GM18517 (cell line): ENCODE data around the gene APC2.
"Not testable (repeated sequence)": the region's sequence is repeated elsewhere in the genome, so short reads cannot be mapped to it uniquely, and the experiment has no call there.

ENCODE experiments used
- ATAC-seq: cut with Tn5 transposase; IDR thresholded peaks from one replicate; pipeline ENCODE4 v1.9.1; 2021; ENCODE audit warnings: mild to moderate bottlenecking, moderate library complexity; ENCODE audit not compliant: unreplicated experiment

Gene APC2

DNA sequence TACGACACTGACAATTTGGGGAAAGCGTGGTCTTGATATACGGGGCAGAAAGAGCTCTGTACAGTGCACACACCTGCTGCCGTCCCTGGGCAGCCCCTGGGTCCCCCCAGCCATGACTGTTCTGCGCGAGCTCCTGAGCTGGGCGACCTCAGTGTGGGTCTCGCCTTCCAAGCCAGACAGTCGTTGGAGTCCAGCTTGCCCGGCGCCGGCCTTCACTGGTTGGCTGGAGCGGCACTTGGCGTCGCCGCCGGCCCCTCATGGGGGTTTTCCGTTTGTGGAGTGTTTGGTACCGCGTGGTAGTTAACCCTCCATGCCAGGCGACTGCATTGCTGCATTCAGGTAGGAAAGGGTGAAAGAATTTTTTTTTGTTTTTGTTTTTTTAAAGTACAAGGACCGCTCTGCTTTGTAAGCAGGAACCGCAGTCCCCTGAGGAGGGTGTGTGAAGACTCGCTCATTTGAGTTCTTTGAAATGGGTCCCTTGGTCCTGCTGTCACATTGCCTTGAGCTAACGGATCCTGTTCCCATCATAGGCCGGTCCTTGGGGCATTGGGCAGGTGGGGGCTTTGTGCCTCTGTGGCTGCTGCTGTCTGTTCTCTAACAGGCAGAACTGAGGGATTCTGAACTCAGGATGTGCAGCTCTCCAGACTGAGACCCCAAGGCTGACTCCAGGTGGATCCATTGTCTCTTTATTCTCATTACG, 22.6 kb upstream of the APC2 start:
- ATAC-seq, result no peak

DNA sequence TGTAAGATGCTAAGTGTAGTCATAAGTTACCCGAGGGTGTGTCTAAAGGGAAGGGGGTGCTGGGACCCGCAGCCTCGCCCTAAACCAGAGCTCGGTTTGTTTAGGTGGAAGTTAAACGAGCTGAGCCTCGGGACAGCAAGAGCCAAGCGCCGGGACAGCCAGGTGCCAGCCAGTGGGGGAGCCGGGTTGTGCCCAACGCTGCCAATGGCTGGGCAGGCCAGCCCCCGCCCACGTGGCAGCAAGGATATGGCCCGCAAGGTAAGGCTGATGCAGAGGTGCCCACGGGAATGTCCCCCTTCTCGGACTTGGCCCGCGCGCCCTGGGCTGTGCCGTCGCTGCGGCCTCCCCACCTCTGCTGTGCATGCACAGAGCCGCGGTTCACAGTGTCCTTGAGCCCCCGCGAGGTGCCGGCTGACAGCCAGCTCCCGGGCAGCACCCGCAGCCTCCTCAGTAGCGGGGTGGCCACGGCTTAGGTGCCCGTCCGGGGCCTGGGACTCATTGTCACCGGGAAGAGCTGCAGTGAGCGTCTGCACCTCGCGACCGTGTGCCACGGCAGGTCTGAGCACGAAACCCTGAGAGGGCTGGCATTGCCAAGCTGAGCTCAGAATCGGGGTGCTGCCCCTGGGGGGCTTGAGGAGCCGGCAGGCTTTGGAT, 21.1 kb upstream of the APC2 start:
- ATAC-seq, result no peak

DNA sequence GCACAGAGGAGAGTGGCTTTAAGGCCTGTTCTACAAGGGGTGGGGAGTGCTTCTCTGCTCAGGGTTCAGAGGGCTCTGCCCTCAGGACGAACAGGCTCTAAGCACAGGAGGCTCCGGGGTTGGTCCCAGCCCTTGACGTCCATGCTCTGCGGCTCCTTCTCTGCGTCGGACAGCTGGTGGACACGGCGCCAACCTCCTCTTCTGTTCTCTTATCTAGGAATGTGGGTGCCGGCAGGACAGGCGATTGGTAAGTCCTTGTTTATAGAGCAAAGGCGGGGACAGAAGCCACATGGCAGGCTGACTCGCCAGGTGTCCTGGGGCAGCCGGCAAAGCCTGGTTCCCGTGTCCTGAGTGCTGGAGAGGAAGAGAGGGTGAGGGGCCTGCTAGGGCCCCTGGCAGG, 20.2 kb upstream of the APC2 start:
- ATAC-seq, result no peak

DNA sequence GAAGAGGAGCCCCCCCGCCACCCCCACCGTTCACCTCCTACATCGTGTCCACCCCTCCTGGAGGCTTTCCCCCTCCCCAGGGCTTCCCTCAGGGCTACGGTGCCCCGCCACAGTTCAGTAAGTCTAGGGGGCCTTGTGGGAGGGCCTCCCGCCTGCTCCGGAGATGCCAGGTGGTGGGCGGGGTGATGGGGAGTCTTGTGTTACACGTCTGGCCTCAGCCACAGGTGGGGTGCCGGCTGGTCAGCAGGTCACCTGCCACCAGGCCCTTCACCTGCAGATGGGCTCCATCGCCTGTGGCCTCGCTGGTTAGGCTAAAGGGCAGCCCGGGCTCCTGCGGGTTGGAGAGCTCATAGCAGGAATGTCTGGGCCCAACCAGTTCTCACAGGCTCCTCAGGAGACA, 19.7 kb upstream of the APC2 start:
- ATAC-seq, result no peak

DNA sequence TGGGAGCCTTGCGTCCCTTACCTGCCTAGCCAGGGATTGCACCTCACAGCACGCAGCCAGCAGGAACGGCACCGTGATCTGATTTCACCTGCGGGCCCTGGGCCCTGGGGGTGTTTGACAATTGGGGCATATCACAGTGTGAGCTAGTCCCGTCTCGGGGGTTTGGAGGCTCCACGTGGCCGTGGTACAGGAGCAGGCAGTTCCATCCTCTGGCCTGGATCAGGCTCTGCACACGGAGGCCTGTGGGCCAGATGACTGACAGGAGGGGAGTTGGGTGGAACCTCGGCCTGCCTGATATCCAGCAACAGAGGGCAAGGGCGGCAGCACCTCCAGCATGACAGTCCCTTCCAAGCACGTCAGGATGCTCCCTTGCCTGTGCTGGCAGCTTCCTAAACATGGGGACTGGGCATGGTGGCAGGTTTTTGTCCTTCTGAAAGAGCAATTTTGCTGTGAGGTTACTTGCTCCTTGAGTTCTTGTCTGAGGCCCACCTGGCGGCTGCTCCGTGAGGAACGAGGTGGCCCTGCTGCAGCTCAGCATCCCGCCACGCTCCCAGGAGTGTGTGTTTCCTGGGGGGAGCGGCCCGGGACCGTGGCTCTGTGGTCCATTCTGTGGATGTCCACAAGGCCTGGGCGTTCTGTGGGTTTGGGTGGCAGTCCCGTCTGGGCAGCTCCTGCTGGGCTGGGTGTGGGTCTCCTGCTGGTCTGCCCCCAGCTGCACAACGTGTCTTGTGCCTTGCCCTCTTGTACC, 18.0 kb upstream of the APC2 start:
- ATAC-seq, result no peak

DNA sequence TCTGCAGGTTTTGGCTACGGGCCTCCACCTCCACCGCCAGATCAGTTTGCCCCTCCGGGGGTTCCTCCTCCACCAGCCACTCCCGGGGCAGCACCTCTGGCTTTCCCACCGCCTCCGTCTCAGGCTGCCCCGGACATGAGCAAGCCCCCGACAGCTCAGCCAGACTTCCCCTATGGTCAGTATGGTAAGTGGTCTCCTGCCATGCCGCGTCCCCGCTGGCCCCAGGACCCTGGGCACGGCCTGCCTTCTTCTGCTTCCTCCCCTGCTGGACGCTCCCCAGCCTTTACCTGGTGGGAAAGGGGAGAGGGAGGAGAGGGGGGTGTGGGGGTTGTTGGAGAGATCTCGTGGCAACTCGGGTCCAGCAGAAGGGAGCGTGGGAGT, 17.4 kb upstream of the APC2 start:
- no peak for ATAC-seq

DNA sequence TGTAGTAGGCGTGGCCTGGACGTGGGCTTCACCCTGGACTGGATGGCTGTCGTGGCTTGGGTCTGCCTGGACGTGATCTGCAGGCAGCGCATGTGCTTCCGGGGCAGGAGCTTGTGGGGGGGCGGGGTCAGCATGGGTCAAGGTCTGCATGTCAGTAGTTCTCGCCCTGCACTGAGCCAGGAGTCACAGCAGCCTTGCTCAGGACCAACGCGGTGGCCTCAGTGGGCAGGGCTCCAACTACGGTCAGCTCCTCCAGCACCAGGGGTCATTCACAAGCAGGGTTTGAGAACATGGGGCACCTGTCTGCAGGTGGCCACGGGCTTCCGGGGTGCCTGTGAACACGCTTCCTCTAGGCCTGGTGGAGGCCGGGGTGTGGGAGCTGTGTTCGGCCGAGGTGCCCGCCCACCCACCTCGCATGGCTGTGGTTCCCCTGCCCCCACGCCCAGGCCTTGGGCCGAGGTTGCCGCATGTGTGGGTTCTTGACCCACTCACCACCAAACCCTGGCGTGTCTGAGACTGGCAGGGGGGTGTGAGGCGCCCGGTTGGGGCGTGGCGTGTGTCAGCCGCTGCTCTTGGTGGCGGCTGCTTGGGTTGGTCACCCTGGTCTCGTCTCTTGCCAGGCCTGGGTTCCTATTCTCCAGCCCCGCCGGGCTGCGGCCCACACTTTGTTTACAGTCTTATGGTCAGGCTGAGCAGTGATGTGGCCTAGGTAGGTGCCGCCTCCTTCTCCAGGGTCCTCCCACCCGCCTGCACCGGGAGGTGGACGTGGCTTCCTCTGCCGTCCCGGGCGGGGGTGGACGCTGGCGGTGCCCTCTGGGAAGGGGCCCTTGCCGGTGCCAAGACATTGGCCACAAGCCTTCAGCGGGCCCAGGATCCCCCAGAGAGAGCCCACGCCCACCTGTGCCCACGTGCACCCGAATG, 16.5 kb upstream of the APC2 start:
- ATAC-seq, result no peak

DNA sequence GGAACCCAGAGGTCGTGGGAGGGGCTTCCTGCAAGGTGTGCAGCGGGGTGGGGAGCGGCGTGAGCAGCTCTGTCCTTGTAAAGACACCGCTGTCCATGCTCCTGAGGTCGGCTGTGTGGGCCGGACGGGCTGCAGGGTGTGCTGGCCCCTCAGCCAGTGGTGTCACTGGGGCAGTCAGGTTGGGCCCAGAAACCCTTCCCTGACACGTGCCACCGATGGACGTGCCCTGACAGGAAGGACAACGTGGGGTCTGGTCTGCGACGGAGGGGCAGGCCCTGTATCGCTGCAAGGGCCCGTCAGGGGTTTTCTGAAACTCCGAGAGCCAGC, 15.9 kb upstream of the APC2 start:
- no peak for ATAC-seq

DNA sequence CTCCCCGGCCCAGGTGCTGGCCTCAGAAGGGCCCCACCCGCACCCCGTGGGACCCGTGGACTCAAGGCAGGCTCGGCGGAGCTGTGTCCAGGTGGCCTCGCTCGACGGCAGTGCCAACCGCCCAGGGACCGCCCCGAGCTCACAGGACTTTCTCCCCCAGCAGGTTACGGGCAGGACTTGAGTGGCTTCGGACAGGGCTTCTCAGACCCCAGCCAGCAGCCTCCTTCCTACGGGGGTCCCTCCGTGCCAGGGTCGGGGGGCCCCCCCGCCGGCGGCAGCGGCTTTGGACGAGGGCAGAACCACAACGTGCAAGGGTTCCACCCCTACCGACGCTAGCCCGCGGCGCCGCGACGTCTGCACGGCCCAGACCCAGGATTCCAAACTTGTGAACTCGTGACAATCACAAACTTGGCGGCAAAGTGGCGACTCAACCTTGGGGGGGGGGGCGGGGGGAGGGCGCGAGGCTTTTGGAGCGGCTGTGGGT, 15.3 kb upstream of the APC2 start:
- no peak for ATAC-seq

DNA sequence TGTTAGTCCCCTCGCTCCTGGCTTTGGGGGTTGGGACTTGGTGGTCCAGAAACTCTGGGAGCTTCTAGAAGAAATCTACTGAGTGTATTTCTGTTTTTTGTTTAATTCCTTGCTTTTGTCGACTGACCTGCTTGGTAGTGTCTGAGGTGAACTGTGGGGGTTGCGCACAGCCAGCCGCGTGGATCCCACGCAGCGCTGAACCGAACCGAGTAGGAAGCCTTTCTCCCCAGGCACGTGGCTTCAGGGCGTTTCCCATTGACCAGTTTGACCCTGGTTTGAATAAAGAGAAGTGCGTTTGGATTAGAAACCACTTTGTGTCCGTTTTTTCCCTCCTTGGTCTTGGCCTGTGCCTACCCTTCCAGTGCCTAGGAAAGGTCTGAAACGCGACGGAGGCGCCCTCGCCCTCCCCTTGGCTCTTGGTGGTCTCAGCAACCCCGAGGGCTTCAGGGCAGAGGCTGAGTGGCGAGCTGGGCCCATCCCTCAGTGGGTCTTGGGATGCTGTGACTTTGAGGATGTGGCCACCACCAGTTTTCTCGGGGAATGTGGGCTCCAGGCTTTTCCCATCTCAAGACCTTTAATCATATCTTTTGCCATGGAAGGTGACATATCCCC, 14.4 kb upstream of the APC2 start:
- no peak for ATAC-seq

DNA sequence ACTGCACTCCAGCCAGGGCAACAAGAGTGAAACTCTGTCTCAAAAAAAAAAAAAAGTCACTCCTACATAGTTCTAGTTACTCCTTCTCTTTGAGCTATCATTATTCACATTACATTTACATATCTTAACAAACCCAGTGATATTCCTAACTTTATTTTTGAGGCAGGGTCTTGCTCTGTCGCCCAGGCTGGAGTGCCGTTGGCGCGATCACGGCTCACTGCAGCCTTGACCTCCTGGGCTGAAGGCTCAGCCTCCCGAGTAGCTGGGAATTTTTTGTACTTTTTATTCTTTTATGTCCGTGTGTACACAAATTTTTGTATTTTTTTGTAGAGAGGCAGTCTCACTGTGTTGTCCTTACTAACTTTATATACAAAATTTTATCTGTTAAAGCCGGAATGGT, 12.3 kb upstream of the APC2 start:
- ATAC-seq, result peak; percentile 2

DNA sequence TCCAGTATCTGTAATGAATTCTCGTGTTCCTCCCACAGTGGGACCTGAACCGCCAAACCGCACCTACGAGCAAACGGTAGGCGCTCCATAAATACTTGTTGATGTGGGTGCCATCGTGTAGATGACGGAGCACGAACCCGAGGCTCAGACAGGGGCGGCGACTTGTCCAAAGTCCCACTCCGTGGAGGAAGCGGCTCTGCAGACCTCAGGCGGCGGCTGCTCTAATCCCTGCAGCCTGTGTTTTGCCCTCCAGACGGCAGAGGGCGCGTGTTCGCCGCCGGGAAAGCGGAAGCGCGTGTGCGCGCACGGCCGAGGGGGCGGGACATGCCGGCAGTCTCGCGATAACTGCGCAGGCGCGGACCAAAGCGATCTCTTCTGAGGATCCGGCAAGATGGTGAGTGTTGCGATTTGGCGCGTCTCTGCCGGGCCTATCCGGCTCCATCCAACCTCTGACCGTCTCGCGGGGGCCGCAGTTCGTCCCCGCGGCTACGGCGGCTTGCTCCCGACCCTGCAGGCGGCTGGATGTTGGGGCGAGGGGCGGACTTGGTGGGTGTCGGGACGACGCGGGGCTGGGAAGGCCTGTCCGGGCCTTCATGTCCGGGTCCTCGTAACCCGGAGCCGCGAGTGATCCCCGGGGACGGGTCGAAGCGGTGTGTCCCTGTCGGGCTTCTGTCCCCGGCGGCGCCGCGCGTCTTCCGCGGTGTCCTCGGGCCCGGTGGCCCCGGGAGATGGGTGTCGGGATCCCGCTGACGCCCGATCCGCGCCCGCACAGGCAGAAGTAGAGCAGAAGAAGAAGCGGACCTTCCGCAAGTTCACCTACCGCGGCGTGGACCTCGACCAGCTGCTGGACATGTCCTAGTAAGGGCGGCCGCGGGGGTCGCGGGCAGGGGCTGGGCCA, 11.6 kb upstream of the APC2 start, which contains the start of gene RPS15:
TSS of gene RPS15 (plus strand) at position 362 of the 898 bp plus-strand sequence. CDS start at position 392, 30 bp downstream.
- peak; percentile 85 for ATAC-seq

DNA sequence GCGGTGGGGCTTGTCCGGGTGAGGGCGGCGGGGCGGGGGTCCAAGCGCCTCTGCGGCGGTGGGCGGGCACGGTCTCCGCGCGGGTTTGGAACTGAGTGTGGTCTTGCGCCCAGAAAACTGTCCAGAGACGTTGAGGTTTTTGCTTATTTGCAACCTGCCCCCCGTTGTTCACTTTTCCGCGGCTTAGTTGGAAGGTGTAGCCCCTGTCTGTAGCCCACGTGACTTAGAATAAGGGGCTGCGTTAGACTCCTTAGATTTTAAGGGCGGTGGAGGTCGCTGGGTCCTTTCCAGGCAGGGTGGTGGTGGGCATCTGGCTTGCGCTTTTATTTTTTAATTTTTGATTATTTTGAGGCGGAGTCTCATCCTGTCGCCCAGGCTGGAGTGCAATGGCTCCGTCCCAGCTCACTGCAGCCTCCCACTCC, 11.0 kb upstream of the APC2 start:
- no peak for ATAC-seq

DNA sequence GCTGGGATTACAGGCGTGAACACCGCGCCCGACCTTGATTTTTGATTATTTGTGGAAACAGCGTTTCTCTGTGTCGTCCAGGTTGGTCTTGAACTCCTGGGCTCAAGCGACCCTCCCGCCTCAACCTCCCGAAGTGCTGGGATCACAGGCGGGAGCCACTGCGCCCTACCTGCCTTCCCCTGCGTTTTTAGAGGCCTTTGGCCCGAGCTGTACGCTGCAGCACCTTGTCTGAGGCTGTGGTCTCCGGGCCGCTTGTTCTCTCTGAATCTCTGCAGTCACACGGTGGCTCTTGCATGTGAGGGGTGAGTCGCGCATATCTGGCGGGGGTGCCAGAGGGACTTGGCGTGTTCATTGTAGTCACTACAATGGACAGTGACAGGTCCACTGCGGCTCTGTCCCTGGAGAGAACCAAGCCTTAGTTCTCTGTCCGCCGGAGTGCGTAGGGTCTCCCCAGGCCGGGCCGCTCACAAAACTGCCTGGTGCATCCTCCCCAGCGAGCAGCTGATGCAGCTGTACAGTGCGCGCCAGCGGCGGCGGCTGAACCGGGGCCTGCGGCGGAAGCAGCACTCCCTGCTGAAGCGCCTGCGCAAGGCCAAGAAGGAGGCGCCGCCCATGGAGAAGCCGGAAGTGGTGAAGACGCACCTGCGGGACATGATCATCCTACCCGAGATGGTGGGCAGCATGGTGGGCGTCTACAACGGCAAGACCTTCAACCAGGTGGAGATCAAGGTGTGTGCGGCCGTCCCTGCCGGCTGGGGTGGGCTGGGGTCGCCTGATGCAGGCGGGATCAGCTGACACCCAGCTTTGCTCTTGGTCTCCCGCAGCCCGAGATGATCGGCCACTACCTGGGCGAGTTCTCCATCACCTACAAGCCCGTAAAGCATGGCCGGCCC, 10.2 kb upstream of the APC2 start:
- ATAC-seq, result not testable (repeated sequence)

DNA sequence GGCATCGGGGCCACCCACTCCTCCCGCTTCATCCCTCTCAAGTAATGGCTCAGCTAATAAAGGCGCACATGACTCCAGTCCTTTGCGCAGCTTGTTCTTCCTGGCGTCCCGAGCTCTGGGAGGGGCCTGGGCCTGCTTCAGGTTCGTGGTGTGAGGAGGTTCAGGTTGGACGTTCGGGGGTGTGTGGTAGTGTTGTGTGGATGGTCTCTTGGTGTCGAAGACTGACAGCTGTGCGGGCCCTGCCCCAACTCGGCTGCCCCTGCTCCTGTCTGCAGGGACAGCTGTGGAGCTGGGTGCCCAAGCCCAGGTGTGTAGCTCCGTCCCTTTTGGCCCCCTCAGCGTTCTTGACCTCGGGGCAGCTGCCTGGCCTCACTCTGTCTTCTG, 9.5 kb upstream of the APC2 start:
- no peak for ATAC-seq

DNA sequence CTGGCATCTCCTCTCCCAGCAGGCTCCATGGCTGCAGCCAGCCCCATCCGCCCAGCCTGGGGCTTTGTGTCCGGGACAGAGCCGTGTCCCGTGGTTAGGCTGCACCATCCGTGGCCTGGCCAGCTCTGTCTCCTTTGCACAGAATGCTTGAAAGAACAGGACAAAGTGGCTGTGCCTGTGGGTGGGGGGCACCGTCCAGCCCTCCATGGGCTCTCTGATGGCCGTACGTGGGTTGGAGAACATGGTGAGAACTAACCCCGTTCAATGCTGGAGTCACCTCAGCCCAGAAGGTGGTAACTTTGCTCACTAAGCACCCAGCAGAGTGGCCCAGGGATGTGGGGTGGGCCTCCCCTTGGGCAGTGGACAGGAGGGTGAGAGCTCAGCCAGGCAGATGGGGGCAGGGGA, 8.9 kb upstream of the APC2 start:
- no peak for ATAC-seq

DNA sequence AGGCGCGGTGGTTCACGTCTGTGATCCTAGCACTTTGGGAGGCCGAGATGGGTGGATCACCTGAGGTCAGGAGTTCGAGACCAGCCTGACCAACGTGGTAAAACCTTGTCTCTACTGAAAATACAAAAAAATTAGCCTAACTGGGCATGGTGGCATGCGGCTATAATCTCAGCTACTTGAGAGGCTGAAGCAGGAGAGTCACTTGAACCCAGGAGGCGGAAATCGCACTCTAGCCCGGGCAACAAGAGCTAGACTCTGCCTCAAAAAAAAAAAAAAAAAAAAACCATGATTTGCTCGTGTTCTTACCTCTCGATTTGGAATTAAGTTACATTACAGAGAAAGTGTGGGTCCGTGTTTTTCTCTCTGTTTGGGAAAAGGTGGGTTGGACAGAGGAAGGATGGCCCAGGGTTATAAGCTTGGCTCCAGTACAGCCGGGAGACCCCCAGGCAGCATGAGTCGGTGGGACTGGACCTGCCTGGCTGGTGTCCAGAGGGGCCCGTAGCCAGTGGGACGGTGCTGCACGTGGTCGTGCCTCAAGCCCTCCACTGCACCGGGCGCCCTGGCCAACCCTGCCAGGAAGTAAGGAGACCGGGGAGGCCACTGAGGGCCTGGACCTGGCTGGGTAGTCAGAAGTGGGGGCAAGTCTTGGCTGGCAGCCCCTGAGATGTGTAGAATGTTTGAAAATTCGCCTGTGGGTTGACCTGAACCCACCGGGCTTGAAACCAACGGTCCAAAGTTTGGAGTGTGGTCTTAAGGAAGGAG, 8.1 kb upstream of the APC2 start:
- ATAC-seq, result no peak
